Suppressor macrophage (primary cell): ENCODE results near the gene CEACAM1.
"Not testable (repeated sequence)": the region's sequence is repeated elsewhere in the genome, so short reads cannot be mapped to it uniquely, and the experiment has no call there.

Source experiments
- DNase-seq, 4 experiments: peaks; one replicate each; pipeline ENCODE4 v3.0.0-alpha.2; 2020 to 2022

CEACAM1 gene

GRCh38 chr19:42511340-42511739, 16.9 kb downstream of the CEACAM1 start:
- DNase-seq = no peak

- DNase-seq = no peak
Observed at GRCh38 chr19:42508892-42509444, 19.3 kb downstream of the CEACAM1 start.

GRCh38 chr19:42505066-42505465, 23.2 kb downstream of the CEACAM1 start:
- DNase-seq = no peak

DNA sequence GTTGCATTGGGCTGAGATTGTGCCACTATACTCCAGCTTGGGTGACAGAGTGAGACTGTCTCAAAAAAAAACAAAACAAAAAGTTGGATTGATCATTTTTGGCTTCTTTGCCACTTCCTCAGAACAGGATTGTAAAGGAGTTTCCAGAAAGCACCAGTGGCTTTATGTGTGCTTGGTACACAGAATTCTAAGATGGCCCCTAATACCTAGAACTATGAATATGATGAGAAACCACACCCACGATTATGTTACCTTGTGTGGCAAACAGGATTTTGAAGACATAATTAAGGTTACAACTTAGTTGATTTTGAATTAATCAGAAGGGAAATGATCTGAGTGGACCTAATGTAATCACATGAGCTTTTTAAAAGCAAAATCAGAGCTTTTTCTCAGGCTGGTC, 26.5 kb downstream of the CEACAM1 start:
- DNase-seq = no peak

GRCh38 chr19:42501243-42501642, 27.0 kb downstream of the CEACAM1 start:
- not testable (repeated sequence) for DNase-seq

- peak in 2 of 4 experiments; percentile 8 to 52 for DNase-seq
Observed at GRCh38 chr19:42498169-42498757, 30.0 kb downstream of the CEACAM1 start.

DNA sequence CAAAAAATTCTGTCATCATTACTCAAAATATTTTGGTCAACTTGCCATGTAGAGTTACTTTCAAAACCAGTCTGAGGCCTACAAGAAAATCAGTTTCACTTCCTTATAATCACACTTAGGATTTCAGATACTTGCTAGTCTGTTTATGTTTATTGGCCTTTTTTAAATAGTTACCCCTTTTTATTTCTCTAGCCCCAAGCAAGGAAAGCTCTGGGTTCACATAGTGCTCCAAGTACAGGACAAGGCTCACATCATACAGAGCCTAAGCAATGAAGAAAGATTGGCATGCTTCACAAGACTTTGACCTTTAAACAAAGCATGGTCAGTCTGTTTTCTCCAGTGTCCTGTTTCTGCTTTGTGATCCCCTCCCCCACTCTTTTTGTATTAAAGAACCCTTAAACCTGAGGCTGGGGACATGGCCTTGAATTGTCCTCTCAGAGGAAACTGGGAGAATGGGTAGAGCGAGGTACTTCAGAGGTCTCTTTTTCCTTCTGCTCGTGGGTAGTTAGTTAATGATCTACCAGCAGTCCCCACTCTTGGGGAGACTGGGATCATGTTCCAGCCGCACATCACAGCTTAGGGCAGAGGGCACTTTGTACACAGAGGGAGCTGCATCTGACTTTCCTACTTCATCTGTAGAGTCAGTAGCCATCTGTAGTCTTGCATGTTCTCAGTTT, 30.7 kb downstream of the CEACAM1 start:
- peak in 2 of 4 experiments; percentile 62 to 72 for DNase-seq

- no peak for DNase-seq
Observed at GRCh38 chr19:42496460-42497133, 31.7 kb downstream of the CEACAM1 start.

- DNase-seq = no peak
Observed at GRCh38 chr19:42495663-42496062, 32.6 kb downstream of the CEACAM1 start.

GRCh38 chr19:42494321-42494720, 34.0 kb downstream of the CEACAM1 start:
- no peak for DNase-seq

- DNase-seq = no peak
Observed at GRCh38 chr19:42488783-42489521, 39.3 kb downstream of the CEACAM1 start.

DNA sequence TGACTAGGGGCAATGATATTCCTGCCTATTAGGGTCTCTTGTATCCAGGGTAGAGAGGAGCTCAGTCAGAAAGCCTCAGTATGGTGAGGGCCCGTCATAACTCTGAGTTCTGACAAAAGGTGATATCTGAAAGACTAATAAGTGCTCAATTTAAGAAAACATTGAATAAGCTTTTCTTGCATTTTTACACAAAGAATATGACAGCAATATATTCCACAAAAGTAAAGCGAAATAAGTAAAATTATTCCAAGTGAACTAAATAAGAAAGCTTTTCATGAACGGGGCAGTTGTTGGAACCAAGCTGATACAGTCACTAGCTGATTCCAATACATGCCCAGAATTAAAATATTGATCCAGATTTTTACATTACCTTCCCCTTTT, 40.5 kb downstream of the CEACAM1 start:
- DNase-seq = no peak

DNA sequence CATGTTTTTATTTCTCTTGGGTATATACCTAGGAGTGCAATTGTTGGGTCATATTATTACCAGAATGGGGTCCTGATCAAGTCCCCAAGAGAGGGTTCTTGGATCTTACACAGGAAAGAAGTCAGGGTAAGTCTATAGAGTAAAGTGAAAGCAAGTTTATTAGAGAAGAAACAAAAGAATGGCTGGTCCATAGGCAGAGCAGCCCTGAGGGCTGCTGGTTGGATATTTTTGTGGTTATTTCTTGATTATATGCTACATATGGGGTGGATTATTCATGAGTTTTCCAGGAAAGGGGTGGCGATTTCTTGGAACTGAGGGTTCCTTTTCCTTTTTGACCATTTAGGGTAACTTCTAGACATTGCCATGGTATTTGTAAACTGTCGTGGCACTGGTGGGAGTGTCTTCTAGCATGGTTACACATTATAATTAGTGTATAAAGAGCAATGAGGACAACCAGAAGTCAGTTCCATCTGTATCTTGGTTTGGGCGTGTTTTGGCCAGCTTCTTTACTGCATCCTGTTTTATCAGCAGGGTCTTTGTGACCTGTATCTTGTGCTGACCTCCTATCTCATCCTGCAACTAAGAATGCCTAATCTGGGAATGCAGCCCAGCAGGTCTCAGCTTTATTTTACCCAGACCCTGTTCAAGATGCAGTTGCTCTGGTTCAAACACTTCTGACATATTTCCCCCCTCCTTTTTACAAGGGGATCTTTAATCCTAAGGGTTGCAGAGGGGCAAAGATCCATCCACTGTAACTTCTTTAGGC, 41.1 kb downstream of the CEACAM1 start:
- DNase-seq = no peak

DNA sequence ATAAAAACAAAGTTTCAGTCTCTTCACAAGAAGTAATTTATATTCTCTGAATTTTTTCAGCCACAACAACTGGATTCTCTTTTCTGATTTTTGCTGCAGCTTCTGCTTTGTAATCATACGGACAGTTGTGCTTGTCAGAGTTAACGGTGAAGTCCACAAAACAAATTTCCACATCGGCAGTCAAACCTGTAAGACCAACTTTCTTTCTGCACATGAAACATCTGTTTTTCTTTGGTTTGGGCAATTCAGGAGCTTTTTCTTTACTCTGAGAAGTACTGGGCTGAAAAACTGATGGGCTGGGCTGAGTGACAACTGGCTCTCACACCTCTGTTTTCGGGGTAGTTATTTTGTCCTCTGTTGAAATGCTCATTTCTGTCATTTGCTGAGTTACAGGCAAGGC, 43.2 kb downstream of the CEACAM1 start:
- DNase-seq = not testable (repeated sequence)

- peak in 3 of 4 experiments; percentile 40 to 51 (median 42) for DNase-seq
Observed at GRCh38 chr19:42480335-42481095, 47.8 kb downstream of the CEACAM1 start.

DNA sequence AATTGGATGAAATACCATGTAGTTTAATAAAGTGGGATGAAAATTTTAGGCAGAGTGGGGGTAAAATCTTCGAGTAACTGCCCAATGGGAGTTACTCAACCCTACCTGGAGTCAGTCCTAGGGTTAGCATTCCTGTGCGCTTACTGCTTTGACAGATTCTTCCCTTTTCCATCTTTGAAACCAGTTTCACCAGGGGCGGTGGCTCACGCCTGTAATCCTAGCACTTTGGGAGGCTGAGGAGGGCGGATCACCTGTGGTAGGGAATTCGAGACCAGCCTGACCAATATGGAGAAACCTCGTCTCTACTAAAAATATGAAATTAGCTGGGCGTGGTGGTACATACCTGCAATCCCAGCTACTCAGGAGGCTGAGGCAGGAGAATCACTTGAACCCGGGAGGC, 48.5 kb downstream of the CEACAM1 start:
- DNase-seq = no peak

DNA sequence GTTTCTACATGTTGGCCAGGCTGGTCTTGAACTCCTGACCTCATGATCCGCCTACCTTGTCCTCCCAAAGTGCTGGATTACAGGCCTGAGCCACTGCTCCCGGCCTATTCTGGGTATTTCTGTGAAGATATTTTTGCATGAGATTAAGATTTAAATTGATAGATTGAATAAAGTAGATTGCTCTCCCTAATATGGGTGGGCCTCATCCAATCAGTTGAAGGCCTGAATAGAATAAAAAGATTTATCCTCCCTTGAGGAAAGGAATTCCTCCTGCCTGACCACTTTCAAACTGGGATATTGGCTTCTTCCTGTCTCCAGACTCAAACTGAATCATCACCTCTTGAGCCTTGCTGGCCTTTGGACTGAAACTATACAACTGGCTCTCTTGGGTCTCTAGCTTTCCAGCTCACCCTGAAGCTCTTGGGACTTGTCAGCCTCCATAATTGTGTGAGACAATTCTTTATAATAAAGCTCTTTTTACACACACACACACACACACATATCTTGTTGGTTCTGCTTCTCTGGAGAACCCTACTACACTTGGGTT, 49.4 kb downstream of the CEACAM1 start:
- no peak for DNase-seq

DNA sequence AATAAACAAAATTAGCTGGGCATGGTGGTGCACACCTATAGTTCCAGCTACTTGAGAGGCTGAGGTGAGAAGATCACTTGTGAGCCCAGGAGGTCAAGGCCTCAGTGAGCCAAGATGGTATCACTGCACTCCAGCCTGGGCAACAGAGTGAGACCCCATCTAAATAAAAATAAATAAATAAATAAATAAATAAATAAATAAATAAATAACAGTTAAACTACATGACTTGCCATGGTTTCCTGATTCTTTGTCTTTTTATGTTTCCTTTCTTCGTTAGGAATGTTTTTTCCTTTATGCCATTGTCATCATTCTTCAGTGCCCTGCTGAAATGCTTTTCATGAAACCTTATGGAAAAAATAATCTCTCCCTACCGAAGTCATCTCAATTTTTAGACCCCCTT, 50.3 kb downstream of the CEACAM1 start:
- DNase-seq = no peak

- no peak for DNase-seq
Observed at GRCh38 chr19:42477117-42477516, 51.2 kb downstream of the CEACAM1 start.

- no peak for DNase-seq
Observed at GRCh38 chr19:42475366-42475765, 52.9 kb downstream of the CEACAM1 start.

- DNase-seq = no peak
Observed at GRCh38 chr19:42474743-42475142, 53.5 kb downstream of the CEACAM1 start.
